Parathyroid adenoma (tissue), 2 donors: ENCODE results near the gene EGLN1.

Source experiments
- H2AFZ ChIP-seq: fragments of 300-600 bp; sonication (generic); one replicate; pipeline ENCODE4 v1.7.0; 2017; ENCODE audit warnings: antibody characterized with exemption, mild to moderate bottlenecking
- H3K27ac ChIP-seq: fragments of 300-600 bp; sonication (generic); one replicate; pipeline ENCODE4 v1.7.0; 2017
- H3K27me3 ChIP-seq: fragments of 300-600 bp; sonication (generic); one replicate; pipeline ENCODE4 v1.7.0; 2017; ENCODE audit warnings: low read length; ENCODE audit not compliant: control insufficient read depth, insufficient read depth
- H3K36me3 ChIP-seq: fragments of 300-600 bp; sonication (generic); one replicate; pipeline ENCODE4 v1.7.0; 2017; ENCODE audit warnings: low read length; ENCODE audit not compliant: control insufficient read depth, insufficient read depth
- H3K4me1 ChIP-seq: fragments of 300-600 bp; sonication (generic); one replicate; pipeline ENCODE4 v1.7.0; 2017; ENCODE audit warnings: control low read depth
- H3K4me2 ChIP-seq: fragments of 300-600 bp; sonication (generic); one replicate; pipeline ENCODE4 v1.7.0; 2017; ENCODE audit warnings: low read length
- H3K4me3 ChIP-seq: fragments of 300-600 bp; sonication (generic); one replicate; pipeline ENCODE4 v1.7.0; 2017; ENCODE audit warnings: low read depth, low read length
- H3K79me2 ChIP-seq: fragments of 300-600 bp; sonication (generic); one replicate; pipeline ENCODE4 v1.7.0; 2017; ENCODE audit warnings: control low read depth
- H3K9ac ChIP-seq: fragments of 300-600 bp; sonication (generic); one replicate; pipeline ENCODE4 v1.7.0; 2017; ENCODE audit warnings: mild to moderate bottlenecking
- H3K9me3 ChIP-seq: fragments of 300-600 bp; sonication (generic); one replicate; pipeline ENCODE4 v1.7.0; 2017; ENCODE audit warnings: low read length; ENCODE audit not compliant: control insufficient read depth
- CTCF ChIP-seq: fragments of 300-600 bp; sonication (generic); IDR thresholded peaks from one replicate; pipeline ENCODE4 v1.7.0; 2017; ENCODE audit warnings: antibody characterized with exemption, mild to moderate bottlenecking
- donor health status: primary hyperparathyroidism.

Gene EGLN1

GRCh38 chr1:231419147-231419546 is 2.9 kb downstream of the EGLN1 start:
- H3K9ac ChIP-seq, result no peak overlapping the region
- H3K9me3 ChIP-seq, result no peaks in the 10 kb centered on the region
- TF ChIP-seq CTCF, result no peak
- H3K27me3 ChIP-seq, result no peaks in the 10 kb centered on the region
- H3K4me1 ChIP-seq, result peaks cover 8% of the 10 kb centered on the region
- peak overlapping the region; percentile 86 for H3K4me2 ChIP-seq
- no peaks in the 10 kb centered on the region for H3K36me3 ChIP-seq
- peaks cover 30% of the 10 kb centered on the region for H3K79me2 ChIP-seq
- H3K27ac ChIP-seq, result no peak overlapping the region
- H2AFZ ChIP-seq, result no peak overlapping the region
- peak overlapping the region; percentile 69 for H3K4me3 ChIP-seq

- Histone ChIP-seq H3K27me3 (no peaks in the 10 kb centered on the region), H3K4me3 (peak overlapping the region; percentile 69), H3K79me2 (peaks cover 30% of the 10 kb centered on the region), H3K9ac (no peak overlapping the region), H3K36me3 (no peaks in the 10 kb centered on the region), H3K27ac (no peak overlapping the region), H3K9me3 (no peaks in the 10 kb centered on the region), H2AFZ (no peak overlapping the region), H3K4me2 (peak overlapping the region; percentile 86), H3K4me1 (peaks cover 8% of the 10 kb centered on the region)
- TF ChIP-seq CTCF, result no peak
Observed at GRCh38 chr1:231418741-231419107, 3.4 kb downstream of the EGLN1 start.

GRCh38 chr1:231418101-231418740 is 3.9 kb downstream of the EGLN1 start:
- no peak for TF ChIP-seq CTCF
- Histone ChIP-seq H3K9me3 (no peaks in the 10 kb centered on the region), H3K27ac (no peak overlapping the region), H3K4me1 (peaks cover 8% of the 10 kb centered on the region), H2AFZ (no peak overlapping the region), H3K4me2 (peak overlapping the region; percentile 7), H3K79me2 (peaks cover 34% of the 10 kb centered on the region), H3K4me3 (peak overlapping the region; percentile 69), H3K27me3 (no peaks in the 10 kb centered on the region), H3K9ac (no peak overlapping the region), H3K36me3 (no peaks in the 10 kb centered on the region)

- no peak overlapping the region for H2AFZ ChIP-seq
- no peak for TF ChIP-seq CTCF
- peaks cover 39% of the 10 kb centered on the region for H3K79me2 ChIP-seq
- H3K4me1 ChIP-seq, result peaks cover 8% of the 10 kb centered on the region
- no peak overlapping the region for H3K9ac ChIP-seq
- H3K9me3 ChIP-seq, result no peaks in the 10 kb centered on the region
- no peaks in the 10 kb centered on the region for H3K36me3 ChIP-seq
- H3K4me3 ChIP-seq, result no peak overlapping the region
- H3K27ac ChIP-seq, result no peak overlapping the region
- no peak overlapping the region for H3K4me2 ChIP-seq
- no peaks in the 10 kb centered on the region for H3K27me3 ChIP-seq
Observed at GRCh38 chr1:231417513-231417912, 4.6 kb downstream of the EGLN1 start.

GRCh38 chr1:231416901-231417300 is 5.2 kb downstream of the EGLN1 start:
- H3K27me3 ChIP-seq, result no peaks in the 10 kb centered on the region
- TF ChIP-seq CTCF, result no peak
- H3K4me3 ChIP-seq, result no peak overlapping the region
- peaks cover 8% of the 10 kb centered on the region for H3K4me1 ChIP-seq
- H3K79me2 ChIP-seq, result peaks cover 44% of the 10 kb centered on the region
- H3K9ac ChIP-seq, result no peak overlapping the region
- H3K4me2 ChIP-seq, result no peak overlapping the region
- H3K9me3 ChIP-seq, result no peaks in the 10 kb centered on the region
- H2AFZ ChIP-seq, result no peak overlapping the region
- H3K27ac ChIP-seq, result no peak overlapping the region
- H3K36me3 ChIP-seq, result no peaks in the 10 kb centered on the region
